HepG2 (cell line): ENCODE measurements around the gene NRBP1. TPM values are rescaled to one million over a fixed set of nuclear protein-coding genes. Genes with fewer than 3 reads are reported as not detected.

Experiments used
- ARID2 ChIP-seq: sonication (generic); formaldehyde crosslinking; IDR thresholded peaks from 2 replicates; pipeline ENCODE4 v1.8.1; 2022; ENCODE audit warnings: mild to moderate bottlenecking, missing genetic modification reagents, borderline replicate concordance
- BRCA1 ChIP-seq: sonication (generic); formaldehyde crosslinking; IDR thresholded peaks from 2 replicates; pipeline ENCODE4 v1.4.0; 2020; ENCODE audit warnings: missing genetic modification reagents
- CBFB ChIP-seq: sonication (generic); formaldehyde crosslinking; IDR thresholded peaks from 2 replicates; pipeline ENCODE4 v1.4.0; 2020; ENCODE audit warnings: missing genetic modification reagents
- CCAR2 ChIP-seq: fragments of 200-400 bp; formaldehyde crosslinking; optimal IDR thresholded peaks from 2 replicates; pipeline ENCODE3; 2018; ENCODE audit warnings: low read depth, mild to moderate bottlenecking, low read length, moderate library complexity
- HOXA7 ChIP-seq: sonication (generic); formaldehyde crosslinking; IDR thresholded peaks from 2 replicates; pipeline ENCODE4 v1.8.1; 2022; ENCODE audit warnings: mild to moderate bottlenecking, missing genetic modification reagents, moderate library complexity
- ISX ChIP-seq: sonication (generic); formaldehyde crosslinking; conservative IDR thresholded peaks from 2 replicates; pipeline ENCODE4 v1.5.0; 2020; ENCODE audit warnings: missing genetic modification reagents
- KLF6 ChIP-seq: IDR thresholded peaks from 2 replicates; pipeline ENCODE4 v1.8.0; 2016; ENCODE audit warnings: missing biosample characterization, missing genetic modification reagents
- MTF2 ChIP-seq: sonication (generic); formaldehyde crosslinking; IDR thresholded peaks from 2 replicates; pipeline ENCODE4 v1.5.0; 2020; ENCODE audit warnings: missing genetic modification reagents, borderline replicate concordance
- NCOA5 ChIP-seq: sonication (generic); formaldehyde crosslinking; IDR thresholded peaks from 2 replicates; pipeline ENCODE4 v1.4.0; 2020; ENCODE audit warnings: missing genetic modification reagents
- NCOR1 ChIP-seq: fragments of 200-600 bp; sonication (generic); IDR thresholded peaks from 2 replicates; pipeline ENCODE4 v1.7.0; 2017; ENCODE audit warnings: antibody characterized with exemption, low read length, borderline replicate concordance
- SMAD3 ChIP-seq: sonication (generic); formaldehyde crosslinking; IDR thresholded peaks from 2 replicates; pipeline ENCODE4 v1.4.0; 2020; ENCODE audit warnings: missing genetic modification reagents
- THYN1 ChIP-seq: sonication (generic); formaldehyde crosslinking; IDR thresholded peaks from 2 replicates; pipeline ENCODE4 v1.8.1; 2023; ENCODE audit warnings: low read depth, mild to moderate bottlenecking, moderate library complexity, missing genetic modification reagents, borderline replicate concordance
- ZKSCAN8 ChIP-seq: IDR thresholded peaks from 2 replicates; pipeline ENCODE4 v1.6.1; 2016; ENCODE audit warnings: borderline replicate concordance, missing genetic modification reagents, missing compliant biosample characterization
- ZNF431 ChIP-seq: sonication (generic); formaldehyde crosslinking; IDR thresholded peaks from 2 replicates; pipeline ENCODE4 v1.9.0; 2022; ENCODE audit warnings: missing genetic modification reagents, low read depth, mild to moderate bottlenecking, borderline replicate concordance
- ZNF660 ChIP-seq: sonication (generic); formaldehyde crosslinking; IDR thresholded peaks from 2 replicates; pipeline ENCODE4 v1.5.1; 2020; ENCODE audit warnings: mild to moderate bottlenecking, low read depth, missing genetic modification reagents, borderline replicate concordance
- ZNF841 ChIP-seq: sonication (generic); formaldehyde crosslinking; IDR thresholded peaks from 2 replicates; pipeline ENCODE4 v1.8.1; 2023; ENCODE audit warnings: missing genetic modification reagents, borderline replicate concordance
- ZZZ3 ChIP-seq: sonication (generic); formaldehyde crosslinking; IDR thresholded peaks from 2 replicates; pipeline ENCODE4 v1.4.0; 2020; ENCODE audit warnings: missing genetic modification reagents, mild to moderate bottlenecking, borderline replicate concordance
- polyA plus RNA-seq, 8 experiments: library from polyadenylated mRNA; depleted of rRNA in 3 of 8; stranded (reverse) in 7 of 8; unstranded in 1 of 8; fragments of >200 nt; fragmentation: Illumina TruSeq in 4 of 8; extraction: Trizol in 4 of 8; gene quantifications; 2 replicates each; pipeline versions ENCODE4 v1.2.1 to v1.2.3, GENCODE V29; 2011 to 2016; ENCODE audit warnings: low read depth in 4 of 8, missing spikeins in 1 of 8, mixed read lengths in 1 of 8; ENCODE audit not compliant: insufficient read depth in 1 of 8
- total RNA-seq, 5 experiments: library from RNA; depleted of rRNA; stranded (reverse); fragments of >200 nt; fragmentation: Illumina TruSeq; extraction: Trizol; gene quantifications; 2 replicates each; pipeline ENCODE4 v1.2.3, GENCODE V29; 2016; ENCODE audit warnings: low read depth in 1 of 5
- TF ChIP-seq, protein P1 (sequence below): sonication (generic); formaldehyde crosslinking; conservative IDR thresholded peaks from 2 replicates; pipeline ENCODE4 v1.8.0; 2022; ENCODE audit warnings: mild to moderate bottlenecking, moderate library complexity, missing genetic modification reagents
- TF ChIP-seq, protein P2 (sequence below): IDR thresholded peaks from 2 replicates; pipeline ENCODE4 v1.6.1; 2012; ENCODE audit warnings: inconsistent platforms
- TF ChIP-seq, protein P3 (sequence below): sonication (generic); formaldehyde crosslinking; IDR thresholded peaks from 2 replicates; pipeline ENCODE4 v1.5.1; 2020; ENCODE audit warnings: mild to moderate bottlenecking, missing genetic modification reagents, moderate library complexity
- TF ChIP-seq, protein P4 (sequence below): sonication (generic); formaldehyde crosslinking; IDR thresholded peaks from 2 replicates; pipeline ENCODE4 v1.4.0; 2020; ENCODE audit warnings: missing genetic modification reagents, borderline replicate concordance
- TF ChIP-seq, protein P5 (sequence below): sonication (generic); formaldehyde crosslinking; IDR thresholded peaks from 2 replicates; pipeline ENCODE4 v1.8.0; 2023; ENCODE audit warnings: mild to moderate bottlenecking, missing genetic modification reagents

NRBP1 gene
- total and polyA plus RNA-seq, 2 of the 13 experiments (the other 11 are each of a cell fraction or from before 2014, with no cell fraction given): 165 to 240 TPM

DNA sequence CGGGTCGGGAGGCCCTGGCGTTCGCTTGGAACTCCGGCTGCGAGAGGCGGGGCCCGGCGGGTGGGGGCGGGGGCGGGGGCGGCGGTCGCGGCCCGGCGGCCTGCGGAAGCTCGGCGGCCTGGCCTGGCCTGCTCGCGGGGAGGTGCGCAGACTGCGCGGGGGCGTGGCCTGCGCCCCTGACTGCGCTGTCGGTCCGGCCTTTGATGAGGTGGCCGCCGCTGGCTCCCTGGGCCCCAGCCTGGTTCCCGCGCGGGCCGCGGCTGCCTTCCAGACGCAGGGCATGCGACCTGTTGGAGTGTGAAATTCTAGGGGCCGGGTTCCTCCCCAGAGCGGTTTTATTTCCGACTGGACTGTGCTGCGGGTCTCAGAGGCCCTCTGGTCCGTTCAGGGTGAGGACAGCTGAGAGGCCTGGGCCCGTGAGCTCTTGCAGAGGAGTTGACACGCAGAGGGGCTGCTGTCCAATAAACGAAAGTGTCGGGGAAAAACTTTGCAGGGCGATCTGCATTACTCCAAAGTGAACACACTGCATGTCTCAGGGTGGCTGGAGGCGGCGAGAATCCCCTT is 629 bp downstream of the NRBP1 start (continued):
- TF ChIP-seq NCOR1 (no peak), ZNF660 (no peak), BRCA1 (0 out of 2 replicates have a peak, but pooled peaks have one; percentile 3), SMAD3 (CRISPR knock-in tag) (no peak), ZZZ3 (0 out of 2 replicates have a peak, but pooled peaks have one; percentile 66), NCOA5 (CRISPR knock-in tag) (no peak), ISX (CRISPR knock-in tag) (peak; percentile 83; the same call in 1 of the 2 replicates), CCAR2 (no peak), KLF6 (no peak), ARID2 (no peak), HOXA7 (CRISPR knock-in tag) (no peak), MTF2 (CRISPR knock-in tag) (0 out of 2 replicates have a peak, but pooled peaks have one; percentile 44), THYN1 (CRISPR knock-in tag) (no peak), ZKSCAN8 (no peak; the same call in 1 of the 2 replicates), ZNF431 (CRISPR knock-in tag) (no peak), ZNF841 (CRISPR knock-in tag) (no peak), CBFB (CRISPR knock-in tag) (no peak)
- TF ChIP-seq, protein P1, sequence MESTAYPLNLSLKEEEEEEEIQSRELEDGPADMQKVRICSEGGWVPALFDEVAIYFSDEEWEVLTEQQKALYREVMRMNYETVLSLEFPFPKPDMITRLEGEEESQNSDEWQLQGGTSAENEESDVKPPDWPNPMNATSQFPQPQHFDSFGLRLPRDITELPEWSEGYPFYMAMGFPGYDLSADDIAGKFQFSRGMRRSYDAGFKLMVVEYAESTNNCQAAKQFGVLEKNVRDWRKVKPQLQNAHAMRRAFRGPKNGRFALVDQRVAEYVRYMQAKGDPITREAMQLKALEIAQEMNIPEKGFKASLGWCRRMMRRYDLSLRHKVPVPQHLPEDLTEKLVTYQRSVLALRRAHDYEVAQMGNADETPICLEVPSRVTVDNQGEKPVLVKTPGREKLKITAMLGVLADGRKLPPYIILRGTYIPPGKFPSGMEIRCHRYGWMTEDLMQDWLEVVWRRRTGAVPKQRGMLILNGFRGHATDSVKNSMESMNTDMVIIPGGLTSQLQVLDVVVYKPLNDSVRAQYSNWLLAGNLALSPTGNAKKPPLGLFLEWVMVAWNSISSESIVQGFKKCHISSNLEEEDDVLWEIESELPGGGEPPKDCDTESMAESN: no peak; the same call in 1 of the 2 replicates
- TF ChIP-seq, protein P2, sequence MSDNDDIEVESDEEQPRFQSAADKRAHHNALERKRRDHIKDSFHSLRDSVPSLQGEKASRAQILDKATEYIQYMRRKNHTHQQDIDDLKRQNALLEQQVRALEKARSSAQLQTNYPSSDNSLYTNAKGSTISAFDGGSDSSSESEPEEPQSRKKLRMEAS: peak; percentile 80
- TF ChIP-seq, protein P3, sequence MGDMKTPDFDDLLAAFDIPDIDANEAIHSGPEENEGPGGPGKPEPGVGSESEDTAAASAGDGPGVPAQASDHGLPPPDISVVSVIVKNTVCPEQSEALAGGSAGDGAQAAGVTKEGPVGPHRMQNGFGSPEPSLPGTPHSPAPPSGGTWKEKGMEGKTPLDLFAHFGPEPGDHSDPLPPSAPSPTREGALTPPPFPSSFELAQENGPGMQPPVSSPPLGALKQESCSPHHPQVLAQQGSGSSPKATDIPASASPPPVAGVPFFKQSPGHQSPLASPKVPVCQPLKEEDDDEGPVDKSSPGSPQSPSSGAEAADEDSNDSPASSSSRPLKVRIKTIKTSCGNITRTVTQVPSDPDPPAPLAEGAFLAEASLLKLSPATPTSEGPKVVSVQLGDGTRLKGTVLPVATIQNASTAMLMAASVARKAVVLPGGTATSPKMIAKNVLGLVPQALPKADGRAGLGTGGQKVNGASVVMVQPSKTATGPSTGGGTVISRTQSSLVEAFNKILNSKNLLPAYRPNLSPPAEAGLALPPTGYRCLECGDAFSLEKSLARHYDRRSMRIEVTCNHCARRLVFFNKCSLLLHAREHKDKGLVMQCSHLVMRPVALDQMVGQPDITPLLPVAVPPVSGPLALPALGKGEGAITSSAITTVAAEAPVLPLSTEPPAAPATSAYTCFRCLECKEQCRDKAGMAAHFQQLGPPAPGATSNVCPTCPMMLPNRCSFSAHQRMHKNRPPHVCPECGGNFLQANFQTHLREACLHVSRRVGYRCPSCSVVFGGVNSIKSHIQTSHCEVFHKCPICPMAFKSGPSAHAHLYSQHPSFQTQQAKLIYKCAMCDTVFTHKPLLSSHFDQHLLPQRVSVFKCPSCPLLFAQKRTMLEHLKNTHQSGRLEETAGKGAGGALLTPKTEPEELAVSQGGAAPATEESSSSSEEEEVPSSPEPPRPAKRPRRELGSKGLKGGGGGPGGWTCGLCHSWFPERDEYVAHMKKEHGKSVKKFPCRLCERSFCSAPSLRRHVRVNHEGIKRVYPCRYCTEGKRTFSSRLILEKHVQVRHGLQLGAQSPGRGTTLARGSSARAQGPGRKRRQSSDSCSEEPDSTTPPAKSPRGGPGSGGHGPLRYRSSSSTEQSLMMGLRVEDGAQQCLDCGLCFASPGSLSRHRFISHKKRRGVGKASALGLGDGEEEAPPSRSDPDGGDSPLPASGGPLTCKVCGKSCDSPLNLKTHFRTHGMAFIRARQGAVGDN (CRISPR knock-in tag): peak; percentile 86
- TF ChIP-seq, protein P4, sequence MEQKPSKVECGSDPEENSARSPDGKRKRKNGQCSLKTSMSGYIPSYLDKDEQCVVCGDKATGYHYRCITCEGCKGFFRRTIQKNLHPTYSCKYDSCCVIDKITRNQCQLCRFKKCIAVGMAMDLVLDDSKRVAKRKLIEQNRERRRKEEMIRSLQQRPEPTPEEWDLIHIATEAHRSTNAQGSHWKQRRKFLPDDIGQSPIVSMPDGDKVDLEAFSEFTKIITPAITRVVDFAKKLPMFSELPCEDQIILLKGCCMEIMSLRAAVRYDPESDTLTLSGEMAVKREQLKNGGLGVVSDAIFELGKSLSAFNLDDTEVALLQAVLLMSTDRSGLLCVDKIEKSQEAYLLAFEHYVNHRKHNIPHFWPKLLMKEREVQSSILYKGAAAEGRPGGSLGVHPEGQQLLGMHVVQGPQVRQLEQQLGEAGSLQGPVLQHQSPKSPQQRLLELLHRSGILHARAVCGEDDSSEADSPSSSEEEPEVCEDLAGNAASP: peak; percentile 18; the same call in 1 of the 2 replicates
- TF ChIP-seq, protein P5, sequence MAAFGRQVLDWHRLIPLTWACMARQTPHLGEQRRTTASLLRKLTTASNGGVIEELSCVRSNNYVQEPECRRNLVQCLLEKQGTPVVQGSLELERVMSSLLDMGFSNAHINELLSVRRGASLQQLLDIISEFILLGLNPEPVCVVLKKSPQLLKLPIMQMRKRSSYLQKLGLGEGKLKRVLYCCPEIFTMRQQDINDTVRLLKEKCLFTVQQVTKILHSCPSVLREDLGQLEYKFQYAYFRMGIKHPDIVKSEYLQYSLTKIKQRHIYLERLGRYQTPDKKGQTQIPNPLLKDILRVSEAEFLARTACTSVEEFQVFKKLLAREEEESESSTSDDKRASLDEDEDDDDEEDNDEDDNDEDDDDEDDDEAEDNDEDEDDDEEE (CRISPR knock-in tag): peak; percentile 6; the same call in 1 of the 2 replicates
